Measurements from ENCODE around the gene BICDL1.
"Not testable (repeated sequence)": the region's sequence is repeated elsewhere in the genome, so short reads cannot be mapped to it uniquely, and the experiment has no call there.

The BICDL1 gene

GRCh38 chr12:119988472-119989360, at the start of gene BICDL1:
BICDL1 (plus strand) TSS chr12:119989236; CDS start chr12:119989869, 633 bp downstream.
- peak in 53 of 56 donors; percentile 14 to 92 (median 59) for DNase-seq

GRCh38 chr12:119940897-119941296, 48.1 kb upstream of the BICDL1 start:
- DNase-seq = no peak

DNA sequence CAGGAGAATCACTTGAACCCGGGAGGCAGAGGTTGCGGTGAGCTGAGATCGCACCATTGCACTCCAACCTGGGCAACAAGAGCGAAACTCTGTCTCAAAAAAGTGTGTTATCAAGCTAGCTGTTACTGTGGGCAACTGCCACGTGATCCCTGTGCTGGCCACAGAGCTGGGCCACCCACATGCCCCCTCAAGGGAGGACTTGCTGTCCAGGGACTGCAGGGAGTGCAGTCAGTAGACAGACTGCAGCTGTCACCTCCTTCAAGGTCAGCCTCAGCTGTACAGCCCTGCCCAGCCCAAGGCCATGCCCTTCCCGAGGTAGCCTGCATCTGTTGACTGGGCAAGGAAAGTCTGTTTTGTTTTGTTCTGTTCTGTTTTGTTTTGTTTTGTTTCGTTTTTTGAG, 46.6 kb upstream of the BICDL1 start:
- no peak for DNase-seq

DNA sequence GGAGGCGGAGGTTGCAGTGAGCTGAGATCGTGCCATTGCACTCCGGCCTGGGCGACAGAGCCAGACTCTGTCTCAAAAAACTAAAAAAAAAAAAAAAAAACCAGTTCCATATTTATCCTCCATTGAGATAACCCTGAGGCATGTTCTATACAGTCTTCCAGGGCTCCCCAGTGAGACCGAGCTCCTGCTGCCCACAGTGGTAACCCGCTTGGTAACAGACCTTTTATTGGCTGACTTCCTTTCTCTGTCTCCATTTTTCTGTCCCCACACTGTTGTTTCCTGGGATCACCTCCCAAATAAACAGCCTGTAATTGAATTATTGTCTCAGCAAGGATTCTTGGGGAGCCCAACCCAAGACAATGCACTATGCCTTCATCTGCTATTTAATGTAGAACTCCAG, 42.8 kb upstream of the BICDL1 start:
- no peak for DNase-seq

GRCh38 chr12:119949145-119949544, 39.9 kb upstream of the BICDL1 start:
- DNase-seq = no peak

- DNase-seq = no peak
Observed at GRCh38 chr12:119949594-119949993, 39.4 kb upstream of the BICDL1 start.

GRCh38 chr12:119956047-119956446, 33.0 kb upstream of the BICDL1 start:
- DNase-seq = no peak

DNA sequence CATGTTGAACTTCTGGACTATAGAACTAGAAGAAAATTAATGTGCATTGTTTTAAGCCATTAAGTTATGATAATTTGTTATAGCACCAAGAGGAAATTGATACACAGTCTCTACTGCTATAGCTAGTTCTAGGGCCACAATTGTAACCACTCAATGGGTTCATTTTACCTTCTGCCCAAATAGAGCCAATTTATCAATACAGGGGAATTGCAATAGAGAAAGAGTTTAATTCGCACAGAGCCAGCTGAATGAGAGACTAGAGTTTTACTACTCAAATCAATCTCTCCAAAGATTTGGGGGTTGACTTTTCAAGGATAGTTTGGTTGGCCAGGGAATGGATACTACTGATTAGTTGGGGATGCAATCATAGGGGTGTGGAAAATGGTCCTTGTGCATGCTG, 31.9 kb upstream of the BICDL1 start:
- DNase-seq = no peak

DNA sequence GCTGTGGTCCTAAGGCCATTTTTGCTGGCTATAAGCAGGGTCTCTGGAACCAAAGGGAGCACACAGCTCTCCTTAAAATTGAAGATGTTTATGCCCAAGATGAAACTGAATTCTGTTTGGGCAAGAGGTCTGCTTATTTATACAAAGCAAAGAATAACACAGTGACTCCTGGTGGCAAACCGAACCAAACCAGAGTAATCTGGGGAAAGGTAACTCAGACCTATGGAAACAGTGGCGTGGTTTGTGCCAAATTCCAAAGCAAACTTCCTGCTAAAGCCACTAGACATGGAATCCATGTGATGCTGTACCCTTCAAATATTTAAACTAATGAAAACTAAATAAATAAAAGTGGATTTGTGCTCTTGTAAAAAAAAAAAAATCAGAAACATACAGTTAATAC, 29.6 kb upstream of the BICDL1 start:
- no peak for DNase-seq

DNA sequence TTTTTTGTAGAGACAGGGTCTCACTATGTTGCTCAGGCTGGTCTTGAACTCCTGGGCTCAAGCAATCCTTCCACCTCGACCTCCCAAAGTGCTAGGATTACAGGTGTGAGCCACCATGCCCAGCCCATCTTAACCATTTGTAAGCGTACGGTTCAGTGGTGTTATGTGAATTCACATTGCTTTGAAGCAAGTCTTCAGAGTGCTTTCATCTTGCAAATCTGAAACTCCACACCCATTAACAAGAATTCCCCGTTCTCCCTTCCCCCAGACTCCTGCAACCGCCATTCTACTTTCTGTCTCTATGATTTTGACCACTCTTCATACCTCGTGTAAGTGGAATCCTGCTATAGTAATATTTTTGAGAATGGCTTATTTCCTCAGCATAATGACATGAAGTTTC, 24.9 kb upstream of the BICDL1 start:
- no peak for DNase-seq

DNA sequence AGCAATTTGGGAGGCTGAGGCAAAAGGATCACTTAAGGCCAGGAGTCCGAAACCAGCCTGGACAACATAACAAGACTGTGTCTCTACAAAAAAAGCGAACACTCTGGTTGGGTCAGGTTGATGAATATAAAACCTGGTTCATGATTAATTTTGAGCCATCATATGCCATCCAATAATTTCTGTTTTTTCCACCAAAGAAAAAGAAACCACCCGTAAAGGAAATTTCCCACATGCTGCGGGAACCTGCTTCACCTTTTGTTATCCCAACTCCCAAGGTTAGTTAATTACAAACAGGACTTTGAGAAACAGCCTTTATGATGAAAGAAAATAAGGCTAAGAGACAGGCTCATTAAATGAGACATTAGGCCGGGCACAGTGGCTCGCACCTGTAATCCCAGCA, 24.1 kb upstream of the BICDL1 start:
- DNase-seq = no peak

GRCh38 chr12:119980242-119980641, 8.8 kb upstream of the BICDL1 start:
- DNase-seq = no peak

- DNase-seq = not testable (repeated sequence)
Observed at GRCh38 chr12:119980702-119981101, 8.3 kb upstream of the BICDL1 start.

DNA sequence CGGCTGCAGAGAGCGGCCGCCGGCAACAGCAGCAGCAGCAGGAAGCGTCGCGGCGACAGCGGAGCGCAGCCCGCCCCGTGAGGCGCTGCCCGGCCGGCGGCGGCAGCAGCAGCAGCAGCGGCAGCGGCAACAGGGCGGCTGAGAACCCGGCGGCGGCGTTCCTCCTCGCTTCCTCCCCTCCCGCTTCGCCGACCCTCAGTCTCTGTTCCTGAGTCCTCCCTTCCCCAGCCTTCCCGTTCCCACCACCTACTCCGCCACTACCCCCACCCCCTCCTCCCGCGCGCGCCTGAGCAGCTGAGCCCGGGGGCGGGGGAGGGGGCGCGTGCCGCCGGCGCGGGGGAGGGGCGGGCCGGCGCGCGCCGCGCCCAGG, 310 bp downstream of the BICDL1 start:
- DNase-seq = peak in 37 of 56 donors; percentile 5 to 61 (median 36)

GRCh38 chr12:119989731-119990381, 820 bp downstream of the BICDL1 start:
- peak in 44 of 56 donors; percentile 0 to 72 (median 30) for DNase-seq

- DNase-seq = peak in 1 of 56 donors; percentile 18
Observed at GRCh38 chr12:119990382-119990874, 1.4 kb downstream of the BICDL1 start.

- DNase-seq = no peak
Observed at GRCh38 chr12:119992129-119992705, 3.2 kb downstream of the BICDL1 start.

- DNase-seq = no peak
Observed at GRCh38 chr12:119994892-119995658, 6.0 kb downstream of the BICDL1 start.

DNA sequence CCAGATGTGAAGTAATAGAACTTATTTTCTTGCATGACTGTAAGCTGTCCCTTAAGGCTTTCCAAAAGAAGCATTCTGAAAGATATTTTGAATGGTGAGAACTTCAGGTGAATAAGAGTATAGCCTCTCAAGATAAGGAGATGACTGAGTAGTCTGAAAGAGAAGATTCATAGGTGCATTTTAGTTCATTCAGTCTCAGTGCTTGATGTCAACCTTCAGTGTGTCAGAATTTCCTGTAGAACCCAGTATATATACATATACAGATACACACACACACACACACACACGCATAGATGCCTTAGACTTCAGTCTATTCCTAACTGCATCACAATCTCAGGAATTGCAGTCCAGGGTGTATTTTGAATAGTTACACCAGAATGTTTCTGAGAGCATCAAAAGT, 7.4 kb downstream of the BICDL1 start:
- DNase-seq = no peak

DNA sequence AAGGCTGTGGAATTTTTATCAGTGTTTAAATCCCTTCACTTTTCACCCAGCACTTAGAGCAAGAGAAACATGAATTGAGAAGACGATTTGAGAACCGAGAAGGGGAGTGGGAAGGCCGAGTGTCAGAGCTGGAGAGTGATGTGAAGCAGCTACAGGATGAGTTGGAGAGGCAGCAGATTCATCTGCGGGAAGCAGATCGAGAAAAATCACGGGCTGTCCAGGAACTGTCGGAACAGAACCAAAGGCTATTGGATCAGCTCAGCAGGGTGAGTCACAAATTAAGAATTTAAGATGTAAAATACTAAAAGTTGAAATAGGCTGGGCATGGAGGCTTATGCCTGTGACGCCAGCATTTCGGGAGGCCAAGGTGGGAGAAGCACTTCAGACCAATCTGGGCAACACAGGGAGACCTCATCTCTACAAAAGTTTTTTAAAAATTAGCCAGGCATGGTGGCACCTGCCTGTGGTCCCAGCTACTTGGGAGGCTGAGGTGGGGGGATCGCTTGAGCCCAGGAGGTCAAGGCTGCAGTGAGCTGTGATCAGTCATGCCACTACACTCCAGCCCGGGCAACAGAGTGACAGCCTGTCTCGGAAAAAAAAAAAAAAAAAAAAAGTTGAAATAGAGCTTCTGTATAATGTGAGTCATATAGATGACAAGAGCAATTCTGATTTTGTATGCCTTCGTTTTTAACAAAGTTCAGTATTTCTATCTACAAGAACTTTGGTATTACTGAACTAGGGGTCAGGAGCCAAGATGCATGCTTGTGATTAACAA, 9.6 kb downstream of the BICDL1 start:
- DNase-seq = no peak

DNA sequence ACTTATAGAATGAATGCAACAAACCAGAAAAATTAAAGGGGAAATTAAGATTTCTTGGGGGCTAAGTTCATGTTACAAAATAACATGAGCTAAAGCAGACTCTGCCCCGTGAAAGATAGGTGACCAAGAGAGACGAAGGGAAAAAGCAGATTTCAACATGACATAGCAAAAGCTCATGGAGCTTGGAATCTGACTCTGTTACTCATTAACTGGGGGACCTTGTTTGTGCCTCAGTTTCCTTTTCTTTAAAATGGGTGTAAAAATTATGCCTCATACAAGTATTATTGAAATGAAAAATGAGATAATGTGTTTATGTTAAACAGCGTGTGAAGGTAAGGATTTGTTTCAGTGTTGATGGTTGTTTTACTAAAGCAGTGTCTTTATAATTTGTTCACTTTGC, 11.5 kb downstream of the BICDL1 start:
- no peak for DNase-seq

Measured in nucleus accumbens (tissue), 56 donors.